ENCODE results near the gene HMGCS2.
"Not testable (repeated sequence)": the region's sequence is repeated elsewhere in the genome, so short reads cannot be mapped to it uniquely, and the experiment has no call there.

The HMGCS2 gene

GRCh38 chr1:119731060-119731459 is 37.6 kb downstream of the HMGCS2 start:
- DNase-seq (ENCODE audit: low read depth): no peak

DNA sequence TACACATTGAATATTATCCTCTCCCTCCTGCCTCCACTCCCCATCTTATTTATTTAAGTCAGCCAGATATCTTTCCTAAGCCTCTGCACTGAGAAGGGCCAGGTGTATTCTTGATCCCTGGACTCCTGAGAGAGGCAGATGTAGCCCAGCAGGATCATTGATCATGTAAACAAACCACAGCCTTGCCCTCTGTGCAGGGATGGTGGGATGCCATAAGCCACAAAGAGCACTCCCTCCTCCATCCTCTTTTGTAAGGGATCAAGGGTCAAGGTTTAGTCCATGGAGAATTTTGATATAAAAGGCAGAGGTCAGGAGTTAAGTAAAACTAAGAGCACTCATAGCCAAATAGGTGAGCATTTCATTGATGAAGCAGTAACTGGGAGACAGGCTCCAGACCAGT is 39.7 kb downstream of the HMGCS2 start:
- DNase-seq (ENCODE audit: low read depth): no peak

DNA sequence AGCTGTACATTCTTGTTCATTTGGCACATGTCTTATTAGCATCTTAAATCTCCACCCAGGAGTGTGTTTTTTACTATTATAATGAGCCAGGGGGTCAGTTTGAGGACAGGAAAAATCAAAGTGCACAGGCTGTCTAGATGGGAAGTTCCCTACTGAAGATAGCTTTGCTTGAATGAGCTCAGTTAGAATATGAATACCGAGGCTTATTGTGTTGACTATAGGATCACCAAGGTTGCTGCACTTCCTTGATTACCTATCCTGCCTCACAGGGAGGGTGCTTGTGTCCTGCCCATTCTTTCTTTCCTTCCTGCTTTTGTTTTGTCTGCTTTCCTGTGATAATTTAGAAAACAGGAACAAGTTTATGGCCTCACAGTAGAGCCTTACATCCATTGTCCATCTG is 40.7 kb downstream of the HMGCS2 start:
- DNase-seq (ENCODE audit: low read depth): no peak

DNA sequence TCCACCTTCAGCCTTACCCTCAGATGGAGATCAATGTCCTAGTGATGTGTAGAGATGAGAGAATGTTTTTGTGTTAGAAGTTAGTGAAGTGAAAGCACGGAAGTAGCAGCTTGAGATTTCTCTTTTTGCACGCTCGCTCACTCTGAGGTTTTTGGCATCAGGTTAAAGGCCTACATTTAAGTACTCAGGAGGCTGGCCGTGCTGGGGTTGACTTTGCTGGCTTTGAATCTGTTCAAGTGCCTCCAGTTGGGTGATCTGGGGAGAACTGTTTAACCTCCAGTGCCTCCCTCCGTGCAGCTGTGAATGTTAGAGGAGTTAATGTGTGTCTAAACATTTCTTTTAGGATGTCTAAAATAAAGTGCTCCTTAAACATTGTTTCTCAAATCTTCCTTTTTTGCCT is 43.1 kb downstream of the HMGCS2 start:
- DNase-seq (ENCODE audit: low read depth): no peak

DNA sequence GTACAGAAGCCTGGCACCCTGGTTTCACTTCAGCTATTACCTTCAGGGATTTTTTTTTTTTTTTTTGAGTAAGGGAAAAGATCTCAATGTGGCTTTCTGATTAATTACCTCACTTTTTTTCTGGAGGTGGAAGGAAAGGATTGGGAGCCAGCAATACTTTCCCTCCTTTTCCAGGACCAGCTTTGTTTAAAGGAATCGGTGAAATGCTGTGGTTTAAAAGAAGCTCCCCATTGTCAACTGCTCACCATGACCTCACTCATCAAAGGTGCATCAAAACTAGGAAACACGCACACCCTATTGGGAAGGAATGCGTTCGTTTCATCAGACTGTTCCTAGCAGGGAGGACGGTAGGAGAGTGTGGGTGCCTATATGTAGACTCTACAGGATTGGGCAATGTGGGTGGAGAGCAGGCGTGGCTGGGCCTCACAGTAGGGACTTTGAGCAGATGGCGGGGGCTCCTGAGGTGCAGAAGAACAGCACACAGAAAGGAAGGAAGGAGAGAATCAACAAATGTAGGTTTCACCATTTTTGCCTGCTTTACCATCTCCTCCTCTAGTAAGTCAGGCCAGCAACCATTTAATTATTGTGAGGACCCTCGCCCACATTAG is 44.0 kb downstream of the HMGCS2 start:
- DNase-seq (ENCODE audit: low read depth): no peak

GRCh38 chr1:119721896-119722295 is 46.8 kb downstream of the HMGCS2 start:
- no peak for DNase-seq (ENCODE audit: low read depth)

DNA sequence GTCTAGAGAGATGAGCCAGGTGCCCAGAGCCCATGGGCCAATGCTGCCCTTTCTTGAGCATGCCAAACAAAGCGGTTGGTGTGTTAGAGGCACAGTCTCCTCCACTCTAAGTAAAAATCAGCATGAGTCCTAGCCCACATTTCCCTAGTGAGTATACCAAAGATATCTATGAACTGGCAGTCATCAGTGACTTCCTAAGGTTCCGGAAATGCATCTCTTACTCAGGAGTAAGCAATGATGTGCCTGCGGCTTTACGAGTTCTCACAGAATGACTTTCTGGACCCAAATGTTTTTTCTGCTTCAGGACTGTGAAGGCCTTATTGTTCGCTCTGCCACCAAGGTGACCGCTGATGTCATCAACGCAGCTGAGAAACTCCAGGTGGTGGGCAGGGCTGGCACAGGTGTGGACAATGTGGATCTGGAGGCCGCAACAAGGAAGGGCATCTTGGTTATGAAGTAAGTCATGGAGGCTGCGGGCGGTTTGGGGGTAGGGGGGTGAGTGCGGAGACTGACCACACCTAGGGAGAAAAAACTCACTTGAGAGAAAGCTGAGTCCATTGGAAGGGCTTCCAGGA is 47.8 kb downstream of the HMGCS2 start:
- no peak for DNase-seq (ENCODE audit: low read depth)

- no peak for DNase-seq (ENCODE audit: low read depth)
Measured at GRCh38 chr1:119718972-119719371, 49.7 kb downstream of the HMGCS2 start.

GRCh38 chr1:119718409-119718808 is 50.3 kb downstream of the HMGCS2 start:
- no peak for DNase-seq (ENCODE audit: low read depth)

DNA sequence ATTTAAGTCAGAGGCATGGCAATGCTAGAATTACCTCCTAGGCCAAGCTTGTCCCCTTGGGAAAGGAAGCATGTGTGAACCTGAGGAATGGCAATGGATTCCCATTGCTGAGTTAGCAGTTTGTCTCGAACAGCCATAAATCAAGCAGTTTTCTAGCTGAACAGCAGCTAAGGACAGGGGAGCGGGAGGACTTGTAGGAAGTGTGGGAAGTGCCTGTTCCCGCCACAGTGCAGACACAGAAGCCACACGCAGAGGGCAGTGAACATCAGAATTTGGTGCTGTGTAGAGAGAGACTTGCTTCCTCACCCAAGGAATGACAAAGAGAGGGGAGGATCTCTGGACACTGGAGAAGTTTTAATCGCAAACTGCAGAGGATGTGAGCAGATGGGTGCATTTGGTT is 53.2 kb downstream of the HMGCS2 start:
- no peak for DNase-seq (ENCODE audit: low read depth)

DNA sequence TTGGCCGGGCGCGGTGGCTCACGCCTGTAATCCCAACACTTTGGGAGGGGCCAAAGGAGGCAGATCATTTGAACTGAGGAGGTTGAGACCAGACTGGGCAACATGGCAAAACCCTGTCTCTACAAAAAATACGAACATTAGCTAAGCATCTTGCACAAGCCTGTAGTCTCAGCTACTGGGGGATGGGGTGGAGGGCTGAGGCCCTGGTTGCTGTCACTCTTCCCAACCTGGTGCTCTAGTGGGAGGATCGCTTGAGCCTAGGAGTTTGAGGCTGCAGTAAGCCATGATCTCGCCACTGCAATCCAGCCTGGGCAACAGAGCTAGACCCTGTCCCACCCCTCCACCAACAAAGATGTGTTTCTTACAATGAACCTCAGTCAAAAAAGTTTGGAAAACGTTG is 54.1 kb downstream of the HMGCS2 start:
- DNase-seq (ENCODE audit: low read depth): no peak

- DNase-seq (ENCODE audit: low read depth): no peak
Measured at GRCh38 chr1:119713749-119714456, 54.8 kb downstream of the HMGCS2 start.

- DNase-seq (ENCODE audit: low read depth): no peak
Measured at GRCh38 chr1:119713039-119713748, 55.5 kb downstream of the HMGCS2 start.

DNA sequence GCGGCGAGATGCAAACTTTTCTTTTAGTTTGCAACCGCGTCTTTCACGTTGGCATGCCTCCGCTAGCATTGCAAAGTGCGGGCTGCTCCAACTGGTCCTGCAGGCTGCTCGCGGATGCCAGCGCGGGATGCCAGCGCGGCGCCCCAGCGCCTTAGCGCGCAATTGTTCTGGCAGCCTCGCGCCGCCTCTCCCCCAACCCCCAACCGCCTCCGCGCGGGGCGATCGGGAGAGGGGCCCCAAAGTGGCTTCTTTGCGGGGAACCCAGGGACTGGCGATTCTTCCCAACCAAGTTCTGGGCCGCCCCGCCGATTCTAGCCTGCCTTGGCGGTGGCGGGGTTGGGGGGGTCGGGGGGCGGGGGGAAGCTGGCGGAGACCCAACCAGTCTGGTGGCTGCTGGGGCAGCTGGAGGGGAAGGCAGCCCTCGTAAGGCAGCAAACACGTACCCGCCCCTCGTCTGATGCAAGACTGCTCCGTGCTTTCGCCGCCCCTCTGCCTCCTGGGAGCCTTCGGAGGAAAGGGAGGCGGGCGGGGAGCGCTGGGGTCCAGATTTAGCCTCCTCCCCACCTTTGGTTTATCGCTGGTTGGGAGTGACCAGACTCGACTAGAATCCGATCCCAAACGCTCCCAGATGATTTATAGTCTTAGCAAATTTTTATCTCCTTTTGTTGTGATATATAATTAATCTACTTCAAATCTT is 56.2 kb downstream of the HMGCS2 start:
- peak; percentile 52 for DNase-seq (ENCODE audit: low read depth)

DNA sequence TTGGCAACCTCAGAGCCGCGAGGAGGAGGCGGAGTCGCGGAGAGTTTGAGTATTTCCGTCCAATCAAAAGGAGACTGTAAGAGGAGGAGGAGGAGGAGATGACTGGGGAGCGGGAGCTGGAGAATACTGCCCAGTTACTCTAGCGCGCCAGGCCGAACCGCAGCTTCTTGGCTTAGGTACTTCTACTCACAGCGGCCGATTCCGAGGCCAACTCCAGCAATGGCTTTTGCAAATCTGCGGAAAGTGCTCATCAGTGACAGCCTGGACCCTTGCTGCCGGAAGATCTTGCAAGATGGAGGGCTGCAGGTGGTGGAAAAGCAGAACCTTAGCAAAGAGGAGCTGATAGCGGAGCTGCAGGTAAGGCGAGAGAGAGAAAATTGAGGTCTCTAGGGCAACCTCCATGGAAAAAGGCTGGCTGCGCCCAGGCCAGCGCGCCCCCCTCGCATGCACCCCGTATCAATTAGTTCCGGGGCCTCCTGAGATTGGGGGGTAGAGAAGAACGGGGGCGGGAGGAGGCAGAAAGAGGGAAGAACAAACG is 56.8 kb downstream of the HMGCS2 start, which contains the start of gene PHGDH:
Gene PHGDH (plus strand): TSS at position 131 of the 538 bp plus-strand sequence. CDS start 89 bp downstream, at position 220.
- DNase-seq (ENCODE audit: low read depth): peak; percentile 43

DNA sequence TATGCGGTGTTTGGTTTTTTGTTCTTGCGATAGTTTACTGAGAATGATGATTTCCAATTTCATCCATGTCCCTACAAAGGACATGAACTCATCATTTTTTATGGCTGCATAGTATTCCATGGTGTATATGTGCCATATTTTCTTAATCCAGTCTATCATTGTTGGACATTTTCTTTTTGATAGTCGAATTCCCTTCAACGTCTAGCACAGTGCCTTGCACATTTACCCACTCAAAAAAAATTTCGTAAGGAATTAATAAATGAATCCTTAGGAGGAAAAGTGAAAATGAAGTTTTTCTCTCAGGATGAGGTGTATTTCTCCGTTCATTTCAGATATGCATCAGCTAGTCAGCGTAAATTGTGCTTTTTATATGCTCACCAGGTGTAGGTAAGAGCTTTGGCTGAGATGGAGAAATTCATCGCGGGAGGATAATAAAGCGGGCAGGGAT is 57.3 kb downstream of the HMGCS2 start:
- not testable (repeated sequence) for DNase-seq (ENCODE audit: low read depth)

DNA sequence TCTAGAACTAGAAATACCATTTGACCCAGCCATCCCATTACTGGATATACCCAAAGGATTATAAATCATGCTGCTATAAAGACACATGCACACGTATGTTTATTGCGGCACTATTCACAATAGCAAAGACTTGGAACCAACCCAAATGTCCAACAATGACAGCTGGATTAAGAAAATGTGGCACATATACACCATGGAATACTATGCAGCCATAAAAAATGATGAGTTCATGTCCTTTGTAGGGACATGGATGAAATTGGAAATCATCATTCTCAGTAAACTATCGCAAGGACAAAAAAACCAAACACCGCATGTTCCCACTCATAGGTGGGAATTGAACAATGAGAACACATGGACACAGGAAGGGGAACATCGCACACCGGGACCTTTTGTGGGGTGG is 62.1 kb downstream of the HMGCS2 start:
- DNase-seq (ENCODE audit: low read depth): not testable (repeated sequence)

DNA sequence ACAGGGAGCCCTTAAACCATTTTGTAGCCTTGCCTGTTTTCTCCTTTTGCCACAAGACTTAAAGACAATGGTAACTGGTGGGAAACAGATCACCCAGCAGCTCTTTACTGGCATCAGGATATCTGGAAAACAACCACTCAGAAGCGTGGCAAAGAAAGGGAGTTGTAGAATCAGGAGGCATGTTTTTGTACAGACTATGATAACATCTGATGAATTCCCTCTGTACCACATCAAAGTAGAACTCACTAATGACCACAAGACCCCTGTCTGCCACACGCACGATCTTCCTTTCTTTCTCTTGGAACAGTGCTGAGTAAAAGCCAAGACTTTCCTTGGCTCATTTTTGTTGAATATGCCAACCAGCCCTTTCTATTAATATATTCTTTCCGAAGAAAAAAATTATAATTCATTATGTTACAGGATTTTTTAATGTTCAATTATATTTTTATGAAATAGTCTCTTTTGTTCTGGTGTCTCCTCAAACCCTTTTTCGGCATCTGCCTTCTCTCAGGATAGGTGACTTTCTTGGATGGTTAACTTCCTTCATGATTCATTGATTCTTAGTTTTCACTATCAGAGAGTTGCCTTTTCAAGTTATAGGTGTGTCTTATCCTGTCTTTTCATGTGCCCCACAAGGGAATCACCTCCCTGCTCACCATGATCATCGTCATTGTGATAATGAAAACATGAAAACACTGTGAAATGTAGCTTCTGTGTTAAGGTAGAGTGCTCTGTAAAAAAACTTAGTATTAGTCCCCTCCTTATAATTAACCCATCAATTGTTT is 64.8 kb downstream of the HMGCS2 start:
- DNase-seq (ENCODE audit: low read depth): no peak

DNA sequence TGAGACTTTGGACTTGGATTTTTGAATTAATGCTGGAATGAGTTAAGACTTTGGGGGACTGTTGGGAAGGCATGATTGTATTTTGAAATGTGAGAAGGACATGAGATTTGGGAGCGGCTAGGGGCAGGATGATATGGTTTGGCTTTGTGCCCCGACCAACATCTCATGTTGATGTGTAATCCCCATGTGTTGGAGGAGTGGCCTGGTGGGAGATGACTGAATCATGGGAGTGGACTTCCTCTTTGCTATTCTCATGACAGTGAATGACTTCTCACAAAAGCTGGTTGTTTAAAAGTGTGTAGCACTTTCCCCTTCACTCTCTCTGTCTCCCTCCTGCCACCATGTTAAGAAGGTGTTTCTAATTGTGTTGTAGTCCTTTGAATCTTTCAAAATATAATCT is 66.3 kb downstream of the HMGCS2 start:
- DNase-seq (ENCODE audit: low read depth): no peak

- no peak for DNase-seq (ENCODE audit: low read depth)
Measured at GRCh38 chr1:119701659-119702058, 67.0 kb downstream of the HMGCS2 start.

DNA sequence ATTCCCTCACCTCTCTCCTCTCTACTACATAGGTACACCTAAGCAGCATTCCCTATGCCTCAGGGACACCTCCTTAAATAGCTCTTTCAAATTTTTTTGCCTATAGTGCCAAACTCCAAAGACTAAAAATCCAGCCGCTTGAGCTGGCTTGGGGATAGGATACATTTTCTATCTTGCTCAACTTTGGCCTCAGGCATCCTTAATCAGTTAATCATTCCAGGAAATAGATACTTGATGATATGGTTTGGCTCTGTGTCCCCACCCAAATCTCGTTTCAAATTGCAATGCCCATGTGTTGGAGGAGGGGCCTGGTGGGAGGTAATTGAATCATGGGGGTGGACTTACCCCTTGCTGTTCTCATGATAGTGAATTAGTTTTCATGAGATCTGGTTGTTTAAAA is 68.4 kb downstream of the HMGCS2 start:
- DNase-seq (ENCODE audit: low read depth): no peak

Measured in stimulated activated CD8-positive, alpha-beta memory T cell treated with anti-CD3 and anti-CD28 coated beads, Interleukin-4, amount 100 ng/mL, for 24 hours (primary cell).